Measurements from ENCODE around the gene GABRA5. TPM values are rescaled to one million over a fixed set of nuclear protein-coding genes. Genes with fewer than 3 reads are reported as not detected.

The GABRA5 gene
- polyA plus RNA-seq, 1 donor (not counting 4 experiments of a cell fraction or from before 2014, with no cell fraction given) = 0.03 TPM

DNA sequence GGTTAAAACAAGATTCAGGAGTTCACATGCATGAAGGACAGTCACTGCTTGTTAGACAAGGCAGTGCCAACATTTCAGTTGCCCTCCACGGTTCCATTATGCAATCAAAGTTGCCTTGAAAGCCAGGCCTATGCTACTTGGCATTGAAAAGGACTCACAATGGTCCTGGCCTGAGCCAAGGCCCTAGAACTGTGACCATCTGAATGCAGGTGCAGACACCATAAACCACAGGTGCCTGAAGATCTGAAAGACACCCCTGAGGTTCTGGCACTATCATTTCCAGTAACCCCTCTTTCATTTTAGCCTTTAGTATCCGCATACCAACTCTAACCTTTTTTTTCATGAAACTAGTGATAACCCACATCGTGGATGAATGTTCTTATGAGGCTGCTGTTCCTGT is 2.8 kb downstream of the GABRA5 start:
- dilution Hi-C loops (cut with MboI; ENCODE audit: extremely low pct_ligation_motif_present, low sequenced_read_pairs) = no loop called here
- H4K20me1 ChIP-seq (ENCODE audit: control insufficient read depth, extremely low read depth, insufficient read depth, low read length) = no peaks in the 10 kb centered on the region
- no peak overlapping the region for H2AFZ ChIP-seq (ENCODE audit: control insufficient read depth, low read length)
- H3K9ac ChIP-seq (ENCODE audit: control insufficient read depth, extremely low read depth, insufficient read depth, low read length) = no peak overlapping the region
- H3K9me1 ChIP-seq (ENCODE audit: control insufficient read depth, extremely low read depth, insufficient read depth, low read length) = no peaks in the 10 kb centered on the region
- H3K36me3 ChIP-seq (ENCODE audit: control insufficient read depth in 2 of 2, extremely low read depth in 1 of 2, insufficient read depth in 2 of 2, low read length in 2 of 2) = no peaks in the 10 kb centered on the region
- peaks cover 28% of the 10 kb centered on the region for H3K27me3 ChIP-seq (ENCODE audit: control insufficient read depth, extremely low read depth, insufficient read depth, low read length)
- H3K4me3 ChIP-seq (ENCODE audit: control insufficient read depth in 2 of 3, extremely low read depth in 1 of 3, insufficient read depth in 2 of 3, low read depth in 1 of 3, low read length in 3 of 3) = no peak overlapping the region
- no peaks in the 10 kb centered on the region for H3K9me3 ChIP-seq (ENCODE audit: control insufficient read depth, low read depth, low read length)
- H3K27ac ChIP-seq (ENCODE audit: control insufficient read depth, insufficient read depth, low read length) = no peak overlapping the region
- H3K4me1 ChIP-seq (ENCODE audit: control insufficient read depth, extremely low read depth, insufficient read depth, low read length) = no peaks in the 10 kb centered on the region
- no peak overlapping the region for H3K4me2 ChIP-seq (ENCODE audit: control insufficient read depth, extremely low read depth, insufficient read depth, low read depth, low read length)
- TF ChIP-seq CTCF (optimal IDR thresholded peaks at IDR 0.05 in 1 of 3, IDR thresholded peaks at IDR 0.05 in 1 of 3, conservative IDR thresholded peaks at IDR 0.05 in 1 of 3; ENCODE audit: extremely low read depth in 1 of 3, insufficient read depth in 2 of 3, low read length in 3 of 3) (no peak), EZH2 (IDR thresholded peaks at IDR 0.05; ENCODE audit: low read length) (no peak)
- FAIRE-seq (no peak), DNase-seq (ENCODE audit: low read depth, low spot score) (no peak)
- no peaks in the 10 kb centered on the region for H3K79me2 ChIP-seq (ENCODE audit: control insufficient read depth, insufficient read depth, low read length)

GRCh38 chr15:26870346-26870745 is 3.5 kb downstream of the GABRA5 start:
- FAIRE-seq (no peak), DNase-seq (ENCODE audit: low read depth, low spot score) (no peak)
- no peaks in the 10 kb centered on the region for H3K4me1 ChIP-seq (ENCODE audit: control insufficient read depth, extremely low read depth, insufficient read depth, low read length)
- H3K9me1 ChIP-seq (ENCODE audit: control insufficient read depth, extremely low read depth, insufficient read depth, low read length) = no peaks in the 10 kb centered on the region
- H3K79me2 ChIP-seq (ENCODE audit: control insufficient read depth, insufficient read depth, low read length) = no peaks in the 10 kb centered on the region
- no peak for TF ChIP-seq EZH2 (IDR thresholded peaks at IDR 0.05; ENCODE audit: low read length)
- no peak for TF ChIP-seq CTCF (optimal IDR thresholded peaks at IDR 0.05 in 1 of 3, IDR thresholded peaks at IDR 0.05 in 1 of 3, conservative IDR thresholded peaks at IDR 0.05 in 1 of 3; ENCODE audit: extremely low read depth in 1 of 3, insufficient read depth in 2 of 3, low read length in 3 of 3)
- H4K20me1 ChIP-seq (ENCODE audit: control insufficient read depth, extremely low read depth, insufficient read depth, low read length) = no peaks in the 10 kb centered on the region
- peaks cover 28% of the 10 kb centered on the region for H3K27me3 ChIP-seq (ENCODE audit: control insufficient read depth, extremely low read depth, insufficient read depth, low read length)
- no peak overlapping the region for H2AFZ ChIP-seq (ENCODE audit: control insufficient read depth, low read length)
- H3K9ac ChIP-seq (ENCODE audit: control insufficient read depth, extremely low read depth, insufficient read depth, low read length) = no peak overlapping the region
- no peaks in the 10 kb centered on the region for H3K36me3 ChIP-seq (ENCODE audit: control insufficient read depth in 2 of 2, extremely low read depth in 1 of 2, insufficient read depth in 2 of 2, low read length in 2 of 2)
- no peak overlapping the region for H3K4me2 ChIP-seq (ENCODE audit: control insufficient read depth, extremely low read depth, insufficient read depth, low read depth, low read length)
- no peaks in the 10 kb centered on the region for H3K9me3 ChIP-seq (ENCODE audit: control insufficient read depth, low read depth, low read length)
- H3K27ac ChIP-seq (ENCODE audit: control insufficient read depth, insufficient read depth, low read length) = no peak overlapping the region
- no peak overlapping the region for H3K4me3 ChIP-seq (ENCODE audit: control insufficient read depth in 2 of 3, extremely low read depth in 1 of 3, insufficient read depth in 2 of 3, low read depth in 1 of 3, low read length in 3 of 3)
- dilution Hi-C loops (cut with MboI; ENCODE audit: extremely low pct_ligation_motif_present, low sequenced_read_pairs) = no loop called here
